ENCODE results near the gene BRIX1. TPM values are rescaled to one million over a fixed set of nuclear protein-coding genes. Genes with fewer than 3 reads are reported as not detected.

BRIX1 gene
- total and polyA plus RNA-seq, 2 experiments from 2014 or later: 72.6 to 171 TPM

- no peak overlapping the region for H3K4me3 Mint-ChIP-seq
- no peaks in the 10 kb centered on the region for H3K9me3 Mint-ChIP-seq
- H3K27me3 ChIP-seq (ENCODE audit: insufficient read depth): no peaks in the 10 kb centered on the region
- H4K20me1 ChIP-seq (replicated peaks; ENCODE audit: insufficient read depth): no peaks in the 10 kb centered on the region
- H3K36me3 Mint-ChIP-seq (ENCODE audit: low read depth): peaks cover 11% of the 10 kb centered on the region
- H3F3A ChIP-seq (replicated peaks; ENCODE audit: low read depth): no peaks in the 10 kb centered on the region
- H3K4me2 ChIP-seq: no peak overlapping the region
- H2AFZ ChIP-seq: no peak overlapping the region
- peaks cover 32% of the 10 kb centered on the region for H3K4me1 Mint-ChIP-seq
- no peak overlapping the region for H3K27ac ChIP-seq (ENCODE audit: low read depth)
- no peak overlapping the region for H3K4me3 ChIP-seq
- DNase-seq (ENCODE audit: low spot score) (no peak), ATAC-seq (no peak)
- H3K36me3 ChIP-seq (ENCODE audit: insufficient read depth): no peaks in the 10 kb centered on the region
- H3K27me3 Mint-ChIP-seq (ENCODE audit: insufficient read depth, low read depth, poor library complexity): peaks cover 2% of the 10 kb centered on the region
- H3K27ac Mint-ChIP-seq: no peak overlapping the region; the same call in 1 of the 2 replicates
- peaks cover 29% of the 10 kb centered on the region for H3K4me1 ChIP-seq (ENCODE audit: insufficient read depth)
- no peak for TF ChIP-seq EZH2phosphoT487 (IDR thresholded peaks at IDR 0.05; ENCODE audit: unreplicated experiment)
- TF ChIP-seq CREB1 (CRISPR knock-in tag; IDR thresholded peaks at IDR 0.05; ENCODE audit: low read depth): no peak
- TF ChIP-seq, protein P1, sequence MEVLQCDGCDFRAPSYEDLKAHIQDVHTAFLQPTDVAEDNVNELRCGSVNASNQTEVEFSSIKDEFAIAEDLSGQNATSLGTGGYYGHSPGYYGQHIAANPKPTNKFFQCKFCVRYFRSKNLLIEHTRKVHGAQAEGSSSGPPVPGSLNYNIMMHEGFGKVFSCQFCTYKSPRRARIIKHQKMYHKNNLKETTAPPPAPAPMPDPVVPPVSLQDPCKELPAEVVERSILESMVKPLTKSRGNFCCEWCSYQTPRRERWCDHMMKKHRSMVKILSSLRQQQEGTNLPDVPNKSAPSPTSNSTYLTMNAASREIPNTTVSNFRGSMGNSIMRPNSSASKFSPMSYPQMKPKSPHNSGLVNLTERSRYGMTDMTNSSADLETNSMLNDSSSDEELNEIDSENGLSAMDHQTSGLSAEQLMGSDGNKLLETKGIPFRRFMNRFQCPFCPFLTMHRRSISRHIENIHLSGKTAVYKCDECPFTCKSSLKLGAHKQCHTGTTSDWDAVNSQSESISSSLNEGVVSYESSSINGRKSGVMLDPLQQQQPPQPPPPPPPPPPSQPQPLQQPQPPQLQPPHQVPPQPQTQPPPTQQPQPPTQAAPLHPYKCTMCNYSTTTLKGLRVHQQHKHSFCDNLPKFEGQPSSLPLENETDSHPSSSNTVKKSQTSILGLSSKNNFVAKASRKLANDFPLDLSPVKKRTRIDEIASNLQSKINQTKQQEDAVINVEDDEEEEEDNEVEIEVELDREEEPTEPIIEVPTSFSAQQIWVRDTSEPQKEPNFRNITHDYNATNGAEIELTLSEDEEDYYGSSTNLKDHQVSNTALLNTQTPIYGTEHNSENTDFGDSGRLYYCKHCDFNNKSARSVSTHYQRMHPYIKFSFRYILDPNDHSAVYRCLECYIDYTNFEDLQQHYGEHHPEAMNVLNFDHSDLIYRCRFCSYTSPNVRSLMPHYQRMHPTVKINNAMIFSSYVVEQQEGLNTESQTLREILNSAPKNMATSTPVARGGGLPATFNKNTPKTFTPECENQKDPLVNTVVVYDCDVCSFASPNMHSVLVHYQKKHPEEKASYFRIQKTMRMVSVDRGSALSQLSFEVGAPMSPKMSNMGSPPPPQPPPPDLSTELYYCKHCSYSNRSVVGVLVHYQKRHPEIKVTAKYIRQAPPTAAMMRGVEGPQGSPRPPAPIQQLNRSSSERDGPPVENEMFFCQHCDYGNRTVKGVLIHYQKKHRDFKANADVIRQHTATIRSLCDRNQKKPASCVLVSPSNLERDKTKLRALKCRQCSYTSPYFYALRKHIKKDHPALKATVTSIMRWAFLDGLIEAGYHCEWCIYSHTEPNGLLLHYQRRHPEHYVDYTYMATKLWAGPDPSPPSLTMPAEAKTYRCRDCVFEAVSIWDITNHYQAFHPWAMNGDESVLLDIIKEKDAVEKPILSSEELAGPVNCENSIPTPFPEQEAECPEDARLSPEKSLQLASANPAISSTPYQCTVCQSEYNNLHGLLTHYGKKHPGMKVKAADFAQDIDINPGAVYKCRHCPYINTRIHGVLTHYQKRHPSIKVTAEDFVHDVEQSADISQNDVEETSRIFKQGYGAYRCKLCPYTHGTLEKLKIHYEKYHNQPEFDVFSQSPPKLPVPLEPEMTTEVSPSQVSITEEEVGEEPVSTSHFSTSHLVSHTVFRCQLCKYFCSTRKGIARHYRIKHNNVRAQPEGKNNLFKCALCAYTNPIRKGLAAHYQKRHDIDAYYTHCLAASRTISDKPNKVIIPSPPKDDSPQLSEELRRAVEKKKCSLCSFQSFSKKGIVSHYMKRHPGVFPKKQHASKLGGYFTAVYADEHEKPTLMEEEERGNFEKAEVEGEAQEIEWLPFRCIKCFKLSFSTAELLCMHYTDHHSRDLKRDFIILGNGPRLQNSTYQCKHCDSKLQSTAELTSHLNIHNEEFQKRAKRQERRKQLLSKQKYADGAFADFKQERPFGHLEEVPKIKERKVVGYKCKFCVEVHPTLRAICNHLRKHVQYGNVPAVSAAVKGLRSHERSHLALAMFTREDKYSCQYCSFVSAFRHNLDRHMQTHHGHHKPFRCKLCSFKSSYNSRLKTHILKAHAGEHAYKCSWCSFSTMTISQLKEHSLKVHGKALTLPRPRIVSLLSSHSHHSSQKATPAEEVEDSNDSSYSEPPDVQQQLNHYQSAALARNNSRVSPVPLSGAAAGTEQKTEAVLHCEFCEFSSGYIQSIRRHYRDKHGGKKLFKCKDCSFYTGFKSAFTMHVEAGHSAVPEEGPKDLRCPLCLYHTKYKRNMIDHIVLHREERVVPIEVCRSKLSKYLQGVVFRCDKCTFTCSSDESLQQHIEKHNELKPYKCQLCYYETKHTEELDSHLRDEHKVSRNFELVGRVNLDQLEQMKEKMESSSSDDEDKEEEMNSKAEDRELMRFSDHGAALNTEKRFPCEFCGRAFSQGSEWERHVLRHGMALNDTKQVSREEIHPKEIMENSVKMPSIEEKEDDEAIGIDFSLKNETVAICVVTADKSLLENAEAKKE (CRISPR knock-in tag; IDR thresholded peaks at IDR 0.05): no peak
- TF ChIP-seq, protein P2, sequence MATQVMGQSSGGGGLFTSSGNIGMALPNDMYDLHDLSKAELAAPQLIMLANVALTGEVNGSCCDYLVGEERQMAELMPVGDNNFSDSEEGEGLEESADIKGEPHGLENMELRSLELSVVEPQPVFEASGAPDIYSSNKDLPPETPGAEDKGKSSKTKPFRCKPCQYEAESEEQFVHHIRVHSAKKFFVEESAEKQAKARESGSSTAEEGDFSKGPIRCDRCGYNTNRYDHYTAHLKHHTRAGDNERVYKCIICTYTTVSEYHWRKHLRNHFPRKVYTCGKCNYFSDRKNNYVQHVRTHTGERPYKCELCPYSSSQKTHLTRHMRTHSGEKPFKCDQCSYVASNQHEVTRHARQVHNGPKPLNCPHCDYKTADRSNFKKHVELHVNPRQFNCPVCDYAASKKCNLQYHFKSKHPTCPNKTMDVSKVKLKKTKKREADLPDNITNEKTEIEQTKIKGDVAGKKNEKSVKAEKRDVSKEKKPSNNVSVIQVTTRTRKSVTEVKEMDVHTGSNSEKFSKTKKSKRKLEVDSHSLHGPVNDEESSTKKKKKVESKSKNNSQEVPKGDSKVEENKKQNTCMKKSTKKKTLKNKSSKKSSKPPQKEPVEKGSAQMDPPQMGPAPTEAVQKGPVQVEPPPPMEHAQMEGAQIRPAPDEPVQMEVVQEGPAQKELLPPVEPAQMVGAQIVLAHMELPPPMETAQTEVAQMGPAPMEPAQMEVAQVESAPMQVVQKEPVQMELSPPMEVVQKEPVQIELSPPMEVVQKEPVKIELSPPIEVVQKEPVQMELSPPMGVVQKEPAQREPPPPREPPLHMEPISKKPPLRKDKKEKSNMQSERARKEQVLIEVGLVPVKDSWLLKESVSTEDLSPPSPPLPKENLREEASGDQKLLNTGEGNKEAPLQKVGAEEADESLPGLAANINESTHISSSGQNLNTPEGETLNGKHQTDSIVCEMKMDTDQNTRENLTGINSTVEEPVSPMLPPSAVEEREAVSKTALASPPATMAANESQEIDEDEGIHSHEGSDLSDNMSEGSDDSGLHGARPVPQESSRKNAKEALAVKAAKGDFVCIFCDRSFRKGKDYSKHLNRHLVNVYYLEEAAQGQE (IDR thresholded peaks at IDR 0.05; ENCODE audit: unreplicated experiment): no peak
- no peak for TF ChIP-seq JUNB (IDR thresholded peaks at IDR 0.05; ENCODE audit: unreplicated experiment)
- TF ChIP-seq ETS1 (IDR thresholded peaks at IDR 0.05): no peak
- no peaks in the 10 kb centered on the region for H3K9me2 ChIP-seq (ENCODE audit: insufficient read depth)
- H3K79me2 ChIP-seq (replicated peaks; ENCODE audit: insufficient read depth): no peaks in the 10 kb centered on the region
Observed at GRCh38 chr5:34869256-34869655, 46.3 kb upstream of the BRIX1 start.
